SK-N-SH (cell line): ENCODE results near the gene ASAP2. TPM values are rescaled to one million over a fixed set of nuclear protein-coding genes. Genes with fewer than 3 reads are reported as not detected.

Source experiments
- CTCF ChIA-PET: fragments of 300-600, 350-600 bp; formaldehyde crosslinking; extraction: SDS; loops from one replicate; lab custom pipeline; 2021; lab: Yijun Ruan, JAX
- POLR2A ChIA-PET: fragments of 350-600 bp; sonication (Branson Sonifier 250); formaldehyde crosslinking; extraction: SDS; loops from one replicate; lab custom pipeline; 2020; ENCODE audit warnings: antibody characterized with exemption, inconsistent platforms; lab: Yijun Ruan, JAX
- DNase-seq: peaks from one replicate; pipeline ENCODE4 v3.0.0; 2012
- H2AFZ ChIP-seq: fragments of 200-600 bp; sonication (generic); 2 replicates; pipeline ENCODE4 v1.8.1; 2016; ENCODE audit warnings: antibody characterized with exemption, mild to moderate bottlenecking, low read depth
- H3F3A ChIP-seq: fragments of 200-600 bp; sonication (generic); replicated peaks from 2 replicates; pipeline ENCODE3; 2016; ENCODE audit warnings: antibody characterized with exemption, mild to moderate bottlenecking; ENCODE audit not compliant: insufficient read depth
- H3K27ac ChIP-seq, 2 experiments: fragments of 200-500 bp in 1 of 2; fragments of 200-600 bp in 1 of 2; sonication (Bioruptor generic) in 1 of 2; sonication (generic), shearing (Covaris generic) in 1 of 2; 2 replicates each; pipeline versions ENCODE4 v1.5.1 to v1.6.1; 2014 to 2016; ENCODE audit warnings: low read depth in 2 of 2, inconsistent platforms in 1 of 2, low read length in 1 of 2, mild to moderate bottlenecking in 1 of 2, mixed read lengths in 1 of 2
- H3K27me3 ChIP-seq: fragments of 200-600 bp; sonication (generic), shearing (Covaris generic); 2 replicates; pipeline ENCODE4 v1.6.1; 2016; ENCODE audit warnings: mixed run types; ENCODE audit not compliant: insufficient read depth
- H3K36me3 ChIP-seq, 2 experiments: fragments of 200-500 bp in 1 of 2; fragments of 200-600 bp in 1 of 2; sonication (Bioruptor generic) in 1 of 2; sonication (generic) in 1 of 2; replicated peaks in 1 of 2; 2 replicates each; pipeline versions ENCODE3 to v1.5.1; 2014 to 2016; ENCODE audit warnings: low read length in 1 of 2, mild to moderate bottlenecking in 1 of 2; ENCODE audit not compliant: insufficient read depth in 2 of 2, control insufficient read depth in 1 of 2
- H3K4me1 ChIP-seq, 2 experiments: fragments of 200-500 bp in 1 of 2; fragments of 200-600 bp in 1 of 2; sonication (Bioruptor generic) in 1 of 2; sonication (generic), shearing (Covaris generic) in 1 of 2; 2 replicates each; pipeline versions ENCODE4 v1.5.1 to v1.6.1; 2014 to 2016; ENCODE audit warnings: low read depth in 1 of 2, low read length in 1 of 2, mixed run types in 1 of 2; ENCODE audit not compliant: insufficient read depth in 2 of 2, control insufficient read depth in 1 of 2
- H3K4me2 ChIP-seq: fragments of 200-600 bp; sonication (generic), shearing (Covaris generic); 2 replicates; pipeline ENCODE4 v1.6.1; 2017; ENCODE audit warnings: mixed run types
- H3K4me3 ChIP-seq, 2 experiments: fragments of 200-500 bp in 1 of 2; fragments of 200-600 bp in 1 of 2; sonication (Bioruptor generic) in 1 of 2; sonication (generic), shearing (Covaris generic) in 1 of 2; 2 replicates each; pipeline versions ENCODE4 v1.5.1 to v1.8.1; 2014 to 2016; ENCODE audit warnings: low read depth in 2 of 2, inconsistent platforms in 1 of 2, low read length in 1 of 2, mild to moderate bottlenecking in 1 of 2, mixed read lengths in 1 of 2, moderate library complexity in 1 of 2
- H3K79me2 ChIP-seq: fragments of 200-600 bp; sonication (generic); 2 replicates; pipeline ENCODE4 v1.8.1; 2017; ENCODE audit warnings: mild to moderate bottlenecking; ENCODE audit not compliant: insufficient read depth
- H3K9ac ChIP-seq: fragments of 200-600 bp; sonication (generic); 2 replicates; pipeline ENCODE4 v1.6.1; 2017; ENCODE audit warnings: mixed run types
- H3K9me2 ChIP-seq: fragments of 200-600 bp; sonication (generic); 2 replicates; pipeline ENCODE4 v1.6.1; 2017; ENCODE audit warnings: mixed run types
- H3K9me3 ChIP-seq: fragments of 200-600 bp; sonication (generic); 2 replicates; pipeline ENCODE4 v1.6.1; 2017; ENCODE audit warnings: mixed run types, mild to moderate bottlenecking, moderate library complexity
- H4K20me1 ChIP-seq: fragments of 200-600 bp; sonication (generic); 2 replicates; pipeline ENCODE4 v1.6.1; 2017; ENCODE audit warnings: mild to moderate bottlenecking, mixed run types; ENCODE audit not compliant: insufficient read depth
- ELF1 ChIP-seq: IDR thresholded peaks from 2 replicates; pipeline ENCODE4 v1.4.0; 2012
- EP300 ChIP-seq, 2 experiments: IDR thresholded peaks; 2 replicates each; pipeline versions ENCODE4 v1.4.0 to v1.6.1; 2012; ENCODE audit warnings: borderline replicate concordance in 1 of 2, low read depth in 1 of 2, low read length in 1 of 2
- FOSL2 ChIP-seq: IDR thresholded peaks from 2 replicates; pipeline ENCODE4 v1.4.0; 2012; ENCODE audit warnings: low read depth, mild to moderate bottlenecking, moderate library complexity, borderline replicate concordance
- FOXJ3 ChIP-seq: sonication (generic); formaldehyde crosslinking; IDR thresholded peaks from 2 replicates; pipeline ENCODE4 v1.5.1; 2020; ENCODE audit warnings: mild to moderate bottlenecking, missing genetic modification reagents
- JUND ChIP-seq: IDR thresholded peaks from 2 replicates; pipeline ENCODE4 v1.4.0; 2012
- MEF2A ChIP-seq: IDR thresholded peaks from 2 replicates; pipeline ENCODE4 v1.4.0; 2012; ENCODE audit warnings: low read depth, borderline replicate concordance
- NFIC ChIP-seq: IDR thresholded peaks from 2 replicates; pipeline ENCODE4 v1.4.0; 2012; ENCODE audit warnings: borderline replicate concordance
- POLR2AphosphoS5 ChIP-seq: IDR thresholded peaks from 2 replicates; pipeline ENCODE4 v1.6.1; 2012; ENCODE audit warnings: low read depth, low read length
- RCOR1 ChIP-seq: fragments of 150-350 bp; IDR thresholded peaks from 2 replicates; pipeline ENCODE4 v1.6.1; 2017; ENCODE audit warnings: antibody characterized with exemption, low read length
- SIN3A ChIP-seq: IDR thresholded peaks from 2 replicates; pipeline ENCODE4 v1.6.1; 2012; ENCODE audit warnings: low read depth, mild to moderate bottlenecking, low read length, moderate library complexity, borderline replicate concordance
- TAF1 ChIP-seq: IDR thresholded peaks from 2 replicates; pipeline ENCODE4 v1.6.1; 2012; ENCODE audit warnings: low read depth, mild to moderate bottlenecking, low read length, moderate library complexity, borderline replicate concordance
- TCF12 ChIP-seq: IDR thresholded peaks from 2 replicates; pipeline ENCODE4 v1.4.0; 2012
- TEAD4 ChIP-seq: IDR thresholded peaks from 2 replicates; pipeline ENCODE4 v1.4.0; 2012; ENCODE audit warnings: mild to moderate bottlenecking, borderline replicate concordance; ENCODE audit not compliant: insufficient read depth
- YY1 ChIP-seq: IDR thresholded peaks from 2 replicates; pipeline ENCODE4 v1.4.0; 2012; ENCODE audit warnings: low read depth, mild to moderate bottlenecking
- WGBS: methylation state at CpG from one replicate; pipeline ENCODE4 v1.1.6; 2017; ENCODE audit warnings: low lambda C conversion rate; 5-methylcytosine and 5-hydroxymethylcytosine counted together
- polyA plus RNA-seq, 3 experiments: library from polyadenylated mRNA; depleted of rRNA; stranded (reverse); fragments of >200 nt; gene quantifications; 2 replicates each; pipeline ENCODE4 v1.2.3, GENCODE V29; 2012
- TF ChIP-seq, protein P1 (sequence below): IDR thresholded peaks from 2 replicates; pipeline ENCODE4 v1.6.1; 2012; ENCODE audit warnings: mild to moderate bottlenecking, low read depth, low read length, moderate library complexity
- TF ChIP-seq, protein P2 (sequence below): IDR thresholded peaks from 2 replicates; pipeline ENCODE4 v1.4.0; 2012; ENCODE audit warnings: low read depth
- TF ChIP-seq, protein P3 (sequence below): fragments of 150-350 bp; IDR thresholded peaks from 2 replicates; pipeline ENCODE4 v1.6.1; 2017; ENCODE audit warnings: antibody characterized with exemption, low read length, low read depth, borderline replicate concordance
- TF ChIP-seq, protein P4 (sequence below): IDR thresholded peaks from 2 replicates; pipeline ENCODE4; 2012

Gene ASAP2
- polyA plus RNA-seq, 1 of the 3 experiments (the other 2 are of a cell fraction) = 37.9 TPM

DNA sequence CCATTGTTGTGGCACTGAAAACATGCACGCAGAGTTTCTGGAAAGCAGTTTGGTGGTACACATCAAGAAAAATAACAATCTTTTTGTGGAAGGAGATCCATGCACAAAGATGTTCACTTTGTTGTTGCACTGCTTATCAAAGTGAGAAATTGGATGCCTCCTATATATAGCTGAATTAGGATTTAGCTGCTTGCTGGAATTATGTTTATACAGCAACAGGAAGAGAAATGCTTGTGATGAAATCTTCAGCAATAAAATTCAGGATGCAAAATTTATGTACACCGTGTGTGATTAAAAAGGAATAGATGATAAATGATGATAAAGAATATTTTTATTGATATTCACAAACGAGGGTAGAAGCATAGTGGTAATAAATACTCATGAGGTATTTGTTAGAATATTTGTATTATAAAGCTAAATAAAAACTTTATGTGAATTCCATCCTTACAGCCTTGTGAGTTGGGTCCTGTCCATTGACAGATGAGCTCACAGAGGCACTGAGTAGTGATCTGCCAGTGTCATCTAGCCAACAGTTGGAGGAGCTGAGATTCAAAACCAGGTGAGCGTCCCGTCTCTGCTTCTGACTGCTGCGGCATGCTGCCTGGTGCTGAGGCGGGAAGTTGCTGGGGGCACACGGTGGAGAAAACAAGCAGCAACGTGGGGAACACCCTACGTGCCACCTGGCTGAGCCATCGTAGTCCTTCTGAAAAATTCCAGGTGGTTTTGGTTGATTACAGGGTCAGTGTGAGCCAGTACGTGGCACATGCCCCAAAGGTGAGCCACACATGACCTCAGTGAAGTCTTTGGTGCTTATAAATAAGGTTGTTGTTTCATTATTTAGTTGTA is 80.2 kb downstream of the ASAP2 start:
- H2AFZ ChIP-seq = no peak overlapping the region
- H3K36me3 ChIP-seq = peaks cover 34 to 49% of the 10 kb centered on the region in 2 experiments
- ChIA-PET POLR2A (no interaction called here), CTCF (interaction anchor here (1.0 kb wide), 1 partner anchor 144 kb away, joined by 3 read pairs; no protein-coding TSS in a partner anchor)
- no peaks in the 10 kb centered on the region for H3K9me3 ChIP-seq
- H3K79me2 ChIP-seq = peaks cover 81% of the 10 kb centered on the region
- DNase-seq = no peak
- no peaks in the 10 kb centered on the region for H3K27me3 ChIP-seq
- peak overlapping the region; percentile 54 to 95; a peak in 3 of 4 replicates for H3K27ac ChIP-seq
- peak overlapping the region; percentile 57 for H3K9ac ChIP-seq
- TF ChIP-seq EP300 (IDR thresholded peaks at IDR 0.05; ENCODE audit: borderline replicate concordance in 1 of 2, low read depth in 1 of 2, low read length in 1 of 2) = no peak
- peaks cover 13 to 41% of the 10 kb centered on the region in 2 experiments; a peak in 3 of 4 replicates for H3K4me1 ChIP-seq
- no peak overlapping the region for H3K4me3 ChIP-seq
- WGBS = 87% methylated on average over 12 of the region's 12 CpGs
- no peaks in the 10 kb centered on the region for H3K9me2 ChIP-seq
- H4K20me1 ChIP-seq = no peaks in the 10 kb centered on the region; the same call in 1 of the 2 replicates
- H3F3A ChIP-seq = peaks cover 48% of the 10 kb centered on the region
- H3K4me2 ChIP-seq = peak overlapping the region; percentile 53

DNA sequence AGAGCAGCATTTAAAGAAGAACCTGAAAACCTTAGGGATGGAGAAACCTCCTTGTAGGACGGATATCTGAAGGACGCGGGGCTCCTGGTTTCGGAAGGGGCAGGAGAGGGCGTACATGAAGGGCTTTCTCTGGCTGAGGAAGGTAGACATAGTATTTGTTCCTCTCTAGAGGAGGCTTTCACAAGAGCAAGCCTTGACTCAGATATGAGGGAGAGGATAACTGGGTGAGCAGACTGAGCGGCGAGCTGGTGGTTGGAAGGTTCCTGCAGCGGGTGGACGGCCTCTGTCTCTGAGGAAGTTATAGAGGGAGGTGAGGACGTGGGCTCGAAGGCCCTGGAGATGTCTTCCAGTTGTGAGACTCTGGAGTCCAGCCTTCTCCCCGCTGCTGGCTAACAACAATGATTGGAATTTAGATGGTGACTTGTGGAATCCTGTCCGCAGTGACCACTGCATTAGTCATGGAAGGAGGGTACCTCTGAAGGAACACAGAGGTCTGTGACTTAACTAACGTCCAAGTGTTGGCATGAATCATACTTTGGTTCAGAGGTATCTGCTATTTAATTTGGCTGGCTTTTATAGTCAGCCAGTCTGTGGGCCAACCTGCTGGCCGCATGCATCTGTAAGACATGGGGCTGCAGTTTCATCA is 80.9 kb downstream of the ASAP2 start:
- H3K9me3 ChIP-seq = no peaks in the 10 kb centered on the region
- H3K79me2 ChIP-seq = peaks cover 81% of the 10 kb centered on the region
- H3K4me1 ChIP-seq = peaks cover 11 to 41% of the 10 kb centered on the region in 2 experiments; a peak in 3 of 4 replicates
- H3K4me3 ChIP-seq = no peak overlapping the region
- H3K9me2 ChIP-seq = no peaks in the 10 kb centered on the region
- peaks cover 26 to 41% of the 10 kb centered on the region in 2 experiments for H3K36me3 ChIP-seq
- H4K20me1 ChIP-seq = no peaks in the 10 kb centered on the region; the same call in 1 of the 2 replicates
- peak overlapping the region; percentile 60 for H3K9ac ChIP-seq
- peaks cover 48% of the 10 kb centered on the region for H3F3A ChIP-seq
- H2AFZ ChIP-seq = no peak overlapping the region
- WGBS = 42% methylated on average over 15 of the region's 15 CpGs
- H3K27me3 ChIP-seq = no peaks in the 10 kb centered on the region
- ChIA-PET CTCF (interaction anchor here (0.9 to 1.6 kb wide), 4 partner anchors 9 to 84 kb away, joined by 3 to 5 read pairs (median 3); no protein-coding TSS in a partner anchor), POLR2A (no interaction called here)
- peak overlapping the region; percentile 60 for H3K4me2 ChIP-seq
- H3K27ac ChIP-seq = peak overlapping the region; percentile 64 to 95
- DNase-seq = no peak
- TF ChIP-seq TAF1 (peak; percentile 41; the same call in 1 of the 2 replicates), TCF12 (peak; percentile 99), FOXJ3 (CRISPR knock-in tag) (no peak), NFIC (peak; percentile 96), RCOR1 (no peak), SIN3A (peak; percentile 81; the same call in 1 of the 2 replicates), FOSL2 (peak; percentile 99), TEAD4 (peak; percentile 99), MEF2A (peak; percentile 59; the same call in 1 of the 2 replicates), YY1 (peak; percentile 64; the same call in 1 of the 2 replicates), ELF1 (no peak), JUND (peak; percentile 100), POLR2AphosphoS5 (peak; percentile 96)
- TF ChIP-seq, protein P1, sequence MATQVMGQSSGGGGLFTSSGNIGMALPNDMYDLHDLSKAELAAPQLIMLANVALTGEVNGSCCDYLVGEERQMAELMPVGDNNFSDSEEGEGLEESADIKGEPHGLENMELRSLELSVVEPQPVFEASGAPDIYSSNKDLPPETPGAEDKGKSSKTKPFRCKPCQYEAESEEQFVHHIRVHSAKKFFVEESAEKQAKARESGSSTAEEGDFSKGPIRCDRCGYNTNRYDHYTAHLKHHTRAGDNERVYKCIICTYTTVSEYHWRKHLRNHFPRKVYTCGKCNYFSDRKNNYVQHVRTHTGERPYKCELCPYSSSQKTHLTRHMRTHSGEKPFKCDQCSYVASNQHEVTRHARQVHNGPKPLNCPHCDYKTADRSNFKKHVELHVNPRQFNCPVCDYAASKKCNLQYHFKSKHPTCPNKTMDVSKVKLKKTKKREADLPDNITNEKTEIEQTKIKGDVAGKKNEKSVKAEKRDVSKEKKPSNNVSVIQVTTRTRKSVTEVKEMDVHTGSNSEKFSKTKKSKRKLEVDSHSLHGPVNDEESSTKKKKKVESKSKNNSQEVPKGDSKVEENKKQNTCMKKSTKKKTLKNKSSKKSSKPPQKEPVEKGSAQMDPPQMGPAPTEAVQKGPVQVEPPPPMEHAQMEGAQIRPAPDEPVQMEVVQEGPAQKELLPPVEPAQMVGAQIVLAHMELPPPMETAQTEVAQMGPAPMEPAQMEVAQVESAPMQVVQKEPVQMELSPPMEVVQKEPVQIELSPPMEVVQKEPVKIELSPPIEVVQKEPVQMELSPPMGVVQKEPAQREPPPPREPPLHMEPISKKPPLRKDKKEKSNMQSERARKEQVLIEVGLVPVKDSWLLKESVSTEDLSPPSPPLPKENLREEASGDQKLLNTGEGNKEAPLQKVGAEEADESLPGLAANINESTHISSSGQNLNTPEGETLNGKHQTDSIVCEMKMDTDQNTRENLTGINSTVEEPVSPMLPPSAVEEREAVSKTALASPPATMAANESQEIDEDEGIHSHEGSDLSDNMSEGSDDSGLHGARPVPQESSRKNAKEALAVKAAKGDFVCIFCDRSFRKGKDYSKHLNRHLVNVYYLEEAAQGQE = peak; percentile 66; the same call in 1 of the 2 replicates
- TF ChIP-seq, protein P2, sequence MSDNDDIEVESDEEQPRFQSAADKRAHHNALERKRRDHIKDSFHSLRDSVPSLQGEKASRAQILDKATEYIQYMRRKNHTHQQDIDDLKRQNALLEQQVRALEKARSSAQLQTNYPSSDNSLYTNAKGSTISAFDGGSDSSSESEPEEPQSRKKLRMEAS = peak; percentile 80; the same call in 1 of the 2 replicates
- TF ChIP-seq, protein P3, sequence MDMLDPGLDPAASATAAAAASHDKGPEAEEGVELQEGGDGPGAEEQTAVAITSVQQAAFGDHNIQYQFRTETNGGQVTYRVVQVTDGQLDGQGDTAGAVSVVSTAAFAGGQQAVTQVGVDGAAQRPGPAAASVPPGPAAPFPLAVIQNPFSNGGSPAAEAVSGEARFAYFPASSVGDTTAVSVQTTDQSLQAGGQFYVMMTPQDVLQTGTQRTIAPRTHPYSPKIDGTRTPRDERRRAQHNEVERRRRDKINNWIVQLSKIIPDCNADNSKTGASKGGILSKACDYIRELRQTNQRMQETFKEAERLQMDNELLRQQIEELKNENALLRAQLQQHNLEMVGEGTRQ = no peak
- TF ChIP-seq, protein P4, sequence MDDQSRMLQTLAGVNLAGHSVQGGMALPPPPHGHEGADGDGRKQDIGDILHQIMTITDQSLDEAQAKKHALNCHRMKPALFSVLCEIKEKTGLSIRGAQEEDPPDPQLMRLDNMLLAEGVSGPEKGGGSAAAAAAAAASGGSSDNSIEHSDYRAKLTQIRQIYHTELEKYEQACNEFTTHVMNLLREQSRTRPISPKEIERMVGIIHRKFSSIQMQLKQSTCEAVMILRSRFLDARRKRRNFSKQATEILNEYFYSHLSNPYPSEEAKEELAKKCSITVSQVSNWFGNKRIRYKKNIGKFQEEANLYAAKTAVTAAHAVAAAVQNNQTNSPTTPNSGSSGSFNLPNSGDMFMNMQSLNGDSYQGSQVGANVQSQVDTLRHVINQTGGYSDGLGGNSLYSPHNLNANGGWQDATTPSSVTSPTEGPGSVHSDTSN = peak; percentile 96
